Epithelial cell of proximal tubule (primary cell): ENCODE measurements around the gene RBPJ. TPM values are rescaled to one million over a fixed set of nuclear protein-coding genes. Genes with fewer than 3 reads are reported as not detected.

Experiments
- DNase-seq: peaks from one replicate; pipeline ENCODE4 v3.0.0-alpha.2; 2011; ENCODE audit warnings: low read depth
- H3K4me3 ChIP-seq: 2 replicates; pipeline ENCODE4 v1.5.1; 2011; ENCODE audit warnings: low read depth, mild to moderate bottlenecking, low read length
- total RNA-seq: library from RNA; depleted of rRNA; stranded (reverse); fragments of >200 nt; gene quantifications from 2 replicates; pipeline ENCODE4 v1.2.3, GENCODE V29; 2015
- TF ChIP-seq, protein P1 (sequence below): conservative IDR thresholded peaks from 2 replicates; pipeline ENCODE4 v1.5.1; 2012; ENCODE audit warnings: low read depth, mild to moderate bottlenecking, low read length

Gene RBPJ
- total RNA-seq, 1 donor from 2014 or later: 76.0 TPM

DNA sequence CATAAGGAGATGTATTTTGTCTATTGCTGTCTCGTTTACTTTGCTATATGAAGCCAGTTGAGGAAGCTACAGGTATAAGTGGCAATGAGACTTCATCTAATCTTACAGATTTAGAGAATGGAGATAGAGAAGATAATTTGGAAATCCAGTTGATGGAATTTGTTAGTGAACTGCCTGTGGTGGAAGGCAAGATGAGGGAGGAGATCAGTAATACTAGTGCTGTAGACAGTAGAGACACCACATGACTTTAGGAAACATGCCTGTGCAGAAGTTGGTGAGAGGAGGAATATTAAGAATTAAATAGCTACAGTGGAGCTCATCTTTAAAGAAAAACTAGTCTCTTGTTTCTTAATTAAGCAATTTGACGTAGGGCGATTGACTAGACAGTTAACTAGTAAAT lies 51.3 kb downstream of the RBPJ start:
- H3K4me3 ChIP-seq: no peak overlapping the region
- no peak for DNase-seq
- TF ChIP-seq, protein P1, sequence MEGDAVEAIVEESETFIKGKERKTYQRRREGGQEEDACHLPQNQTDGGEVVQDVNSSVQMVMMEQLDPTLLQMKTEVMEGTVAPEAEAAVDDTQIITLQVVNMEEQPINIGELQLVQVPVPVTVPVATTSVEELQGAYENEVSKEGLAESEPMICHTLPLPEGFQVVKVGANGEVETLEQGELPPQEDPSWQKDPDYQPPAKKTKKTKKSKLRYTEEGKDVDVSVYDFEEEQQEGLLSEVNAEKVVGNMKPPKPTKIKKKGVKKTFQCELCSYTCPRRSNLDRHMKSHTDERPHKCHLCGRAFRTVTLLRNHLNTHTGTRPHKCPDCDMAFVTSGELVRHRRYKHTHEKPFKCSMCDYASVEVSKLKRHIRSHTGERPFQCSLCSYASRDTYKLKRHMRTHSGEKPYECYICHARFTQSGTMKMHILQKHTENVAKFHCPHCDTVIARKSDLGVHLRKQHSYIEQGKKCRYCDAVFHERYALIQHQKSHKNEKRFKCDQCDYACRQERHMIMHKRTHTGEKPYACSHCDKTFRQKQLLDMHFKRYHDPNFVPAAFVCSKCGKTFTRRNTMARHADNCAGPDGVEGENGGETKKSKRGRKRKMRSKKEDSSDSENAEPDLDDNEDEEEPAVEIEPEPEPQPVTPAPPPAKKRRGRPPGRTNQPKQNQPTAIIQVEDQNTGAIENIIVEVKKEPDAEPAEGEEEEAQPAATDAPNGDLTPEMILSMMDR: no peak

DNA sequence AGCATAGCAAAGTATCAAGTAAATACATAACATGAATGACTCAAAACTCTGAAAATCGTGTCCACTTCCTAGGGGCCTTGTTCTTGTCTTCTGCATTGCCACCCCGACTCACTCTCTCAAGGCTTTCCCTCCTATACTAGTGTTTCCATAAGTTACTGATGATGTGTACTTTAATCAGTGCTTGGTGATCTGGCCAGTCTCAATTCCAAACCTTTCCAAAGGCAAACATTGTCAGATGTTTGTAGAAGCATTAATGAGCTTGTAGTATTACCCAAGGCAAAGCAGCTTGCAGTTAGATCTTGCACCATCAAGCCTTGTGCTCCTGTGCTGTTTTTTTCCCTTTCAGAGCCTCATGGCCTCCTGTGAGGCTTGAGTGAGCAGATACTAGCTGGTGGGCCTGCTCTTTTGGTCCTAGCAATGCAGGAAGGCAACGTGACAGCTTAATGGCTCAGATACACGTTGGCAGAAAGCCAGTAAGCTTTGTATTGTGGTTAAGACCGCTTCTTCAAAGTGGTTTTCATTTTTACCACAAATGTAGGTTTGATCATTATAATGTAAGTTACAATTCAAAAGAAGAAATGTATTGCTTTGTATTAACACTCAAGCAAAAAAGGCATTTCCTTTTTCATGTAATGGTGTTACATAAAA lies 51.8 kb downstream of the RBPJ start:
- TF ChIP-seq, protein P1: no peak
- peak; percentile 33 for DNase-seq
- no peak overlapping the region for H3K4me3 ChIP-seq

GRCh38 chr4:26375551-26375950 lies 54.7 kb downstream of the RBPJ start:
- no peak overlapping the region for H3K4me3 ChIP-seq
- DNase-seq: no peak
- TF ChIP-seq, protein P1: no peak

DNA sequence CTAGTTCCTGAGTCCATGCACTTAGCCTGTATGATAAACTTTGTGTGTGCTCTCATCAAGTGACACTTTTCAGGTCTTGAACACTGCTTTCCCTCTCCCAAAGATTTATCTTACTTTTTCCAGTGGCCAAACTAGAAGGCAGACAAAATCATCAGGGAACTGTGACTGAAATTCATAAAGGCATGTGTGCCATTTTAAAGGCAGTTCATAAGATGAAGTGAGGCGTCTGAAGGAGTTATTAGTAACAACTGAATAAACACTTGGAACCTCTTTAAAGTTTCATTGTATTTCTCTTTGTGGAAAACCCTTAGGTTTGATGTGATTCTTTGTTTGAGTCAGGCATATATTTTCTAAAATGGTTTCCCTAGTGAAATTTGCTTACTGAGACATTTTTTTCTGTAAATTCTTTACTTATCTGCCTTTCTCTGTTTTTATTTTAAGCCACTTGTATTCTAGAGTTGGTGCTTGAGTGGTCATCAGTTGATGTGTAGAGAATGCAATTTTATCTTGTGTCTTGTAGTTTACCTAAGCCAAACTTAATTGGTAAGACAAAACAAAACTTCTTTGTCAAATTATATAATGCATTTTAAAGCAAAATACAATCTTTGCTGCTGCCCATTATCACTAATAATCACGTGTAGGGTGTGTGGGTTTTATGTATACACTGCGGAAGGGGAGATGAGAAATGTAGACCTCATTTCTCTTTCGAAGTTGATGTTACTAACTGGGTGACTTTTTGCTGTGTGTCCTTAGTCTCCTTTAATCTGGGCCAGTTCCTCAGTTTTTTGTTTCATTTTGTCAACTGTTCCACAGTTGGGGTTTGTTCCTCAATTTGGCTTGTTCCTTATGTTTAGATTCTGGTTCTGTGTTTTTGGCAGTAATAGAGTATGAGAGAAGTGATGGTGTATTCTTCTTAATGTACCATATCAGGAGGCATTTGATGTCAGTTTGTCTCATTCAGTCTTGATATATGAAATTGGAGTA lies 56.8 kb downstream of the RBPJ start:
- H3K4me3 ChIP-seq: no peak overlapping the region
- TF ChIP-seq, protein P1: no peak
- no peak for DNase-seq

DNA sequence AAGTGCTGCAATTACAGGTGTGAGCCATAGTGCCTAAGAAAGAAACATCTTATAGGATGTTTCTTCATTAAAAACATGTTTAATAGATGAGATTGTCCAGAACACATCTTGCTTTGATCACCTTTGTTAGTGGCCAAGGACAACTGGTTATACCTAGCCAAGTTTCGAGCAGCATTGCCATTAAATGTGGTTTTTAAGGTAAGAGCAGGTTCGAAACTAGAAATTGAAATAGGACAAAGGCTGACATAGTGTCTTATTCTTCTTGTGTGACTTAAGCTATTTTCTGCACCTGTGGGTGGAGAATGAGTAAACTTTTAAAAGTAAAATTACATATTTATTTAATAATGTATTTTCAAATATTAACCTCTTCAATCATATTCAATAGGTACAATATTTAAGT lies 59.0 kb downstream of the RBPJ start:
- no peak for DNase-seq
- H3K4me3 ChIP-seq: no peak overlapping the region
- TF ChIP-seq, protein P1: no peak

DNA sequence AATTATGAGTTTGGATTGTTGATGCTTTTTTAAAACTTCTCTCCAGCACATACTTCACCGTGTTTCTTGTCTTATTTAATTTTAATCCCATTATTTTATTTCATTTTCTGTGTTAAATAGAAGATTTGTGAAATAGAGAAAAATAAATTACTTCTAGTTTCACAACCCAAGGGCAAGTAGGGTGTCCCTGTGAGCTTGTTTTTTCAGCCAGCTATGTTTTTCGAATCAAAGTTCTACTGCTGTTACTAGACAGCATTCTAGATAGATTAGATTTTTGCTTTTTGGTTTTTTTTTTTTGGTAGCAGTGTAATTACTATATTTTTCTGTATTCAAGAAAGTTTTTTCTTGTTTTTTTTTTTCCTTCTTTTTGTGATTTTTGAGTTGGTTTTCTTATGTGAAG lies 59.9 kb downstream of the RBPJ start:
- TF ChIP-seq, protein P1: no peak
- no peak for DNase-seq
- H3K4me3 ChIP-seq: no peak overlapping the region
